CD4-positive, alpha-beta T cell (primary cell): ENCODE data around the gene WNT9A. TPM values are rescaled to one million over a fixed set of nuclear protein-coding genes. Genes with fewer than 3 reads are reported as not detected.

Source experiments
- ATAC-seq: fragments of 200-7000 bp; cut with Tn5 transposase; one replicate; pipeline ENCODE4 v1.10.0; 2022; ENCODE audit warnings: mild to moderate bottlenecking; ENCODE audit not compliant: poor library complexity
- CTCF ChIA-PET: fragments of 350-600 bp; sonication (Branson Sonifier 250); formaldehyde crosslinking; loops from one replicate; lab custom pipeline; 2021; ENCODE audit warnings: antibody characterized with exemption, inconsistent platforms; lab: Charles Lee
- POLR2A ChIA-PET: fragments of 350-600 bp; sonication (Branson Sonifier 250); formaldehyde crosslinking; loops from one replicate; lab custom pipeline; 2021; ENCODE audit warnings: antibody characterized with exemption, inconsistent platforms; lab: Charles Lee
- DNase-seq, 14 experiments: peaks; one replicate each; pipeline ENCODE4 v3.0.0-alpha.2; 2013 to 2020; ENCODE audit warnings: mixed read lengths in 2 of 14
- H3K27ac ChIP-seq, 2 donors: one replicate each; pipeline versions ENCODE4 v1.5.1 to v1.7.0; 2013; ENCODE audit warnings: low read length in 2 of 2, low read depth in 1 of 2, mild to moderate bottlenecking in 1 of 2
- H3K27me3 ChIP-seq, 2 experiments: 1 replicate in 1 of 2; 2 replicates in 1 of 2; pipeline versions ENCODE4 v1.6.1 to v1.7.0; 2013; ENCODE audit warnings: low read length in 2 of 2, control low read depth in 1 of 2, mild to moderate bottlenecking in 1 of 2, moderate library complexity in 1 of 2; ENCODE audit not compliant: insufficient read depth in 2 of 2, control insufficient read depth in 1 of 2
- H3K36me3 ChIP-seq: one replicate; pipeline ENCODE4 v1.6.1; 2013; ENCODE audit warnings: low read length, control low read depth; ENCODE audit not compliant: insufficient read depth
- H3K4me1 ChIP-seq: one replicate; pipeline ENCODE4 v1.6.1; 2013; ENCODE audit warnings: low read length, control low read depth; ENCODE audit not compliant: insufficient read depth
- H3K4me3 ChIP-seq: one replicate; pipeline ENCODE4 v1.5.1; 2013; ENCODE audit warnings: mild to moderate bottlenecking, low read length, moderate library complexity
- H3K9me3 ChIP-seq, 2 experiments: 1 replicate in 1 of 2; 2 replicates in 1 of 2; pipeline versions ENCODE4 v1.6.1 to v1.7.0; 2013; ENCODE audit warnings: low read length in 2 of 2, mild to moderate bottlenecking in 2 of 2, control low read depth in 1 of 2, moderate library complexity in 1 of 2; ENCODE audit not compliant: control insufficient read depth in 1 of 2, insufficient read depth in 1 of 2
- H3K27ac Mint-ChIP-seq: one replicate; pipeline ENCODE4 v1.8.0; 2020; ENCODE audit warnings: mixed read lengths
- H3K27me3 Mint-ChIP-seq: one replicate; pipeline ENCODE4 v1.8.0; 2021; ENCODE audit warnings: mixed read lengths
- H3K36me3 Mint-ChIP-seq: one replicate; pipeline ENCODE4 v1.8.0; 2021; ENCODE audit warnings: low read depth, mixed read lengths
- H3K4me1 Mint-ChIP-seq: one replicate; pipeline ENCODE4 v1.8.0; 2021; ENCODE audit warnings: low read depth, mixed read lengths
- H3K4me3 Mint-ChIP-seq: one replicate; pipeline ENCODE4 v1.8.0; 2020; ENCODE audit warnings: mild to moderate bottlenecking, mixed read lengths
- H3K9me3 Mint-ChIP-seq: one replicate; pipeline ENCODE4 v1.8.0; 2020; ENCODE audit warnings: mixed read lengths
- CTCF ChIP-seq: fragments of 200-600 bp; IDR thresholded peaks from one replicate; pipeline ENCODE4 v1.8.0; 2022; ENCODE audit warnings: antibody characterized with exemption, mild to moderate bottlenecking
- intact Hi-C, 2 experiments: fragments of 100-400 bp; cut with DNase I in 1 of 2; cut with micrococcal nuclease in 1 of 2; formaldehyde crosslinking; loops; one replicate each; pipeline versions ENCODE4 v1.15.1 to v1.9.0; 2023 to 2025; cut with DNase I, micrococcal nuclease
- total RNA-seq, 174 experiments: library from RNA in 2 of 174; stranded (reverse) in 2 of 174; gene quantifications; one replicate each; pipeline ENCODE4 v1.2.3 and lab custom pipeline; 2021 to 2026

The WNT9A gene
- total RNA-seq, 2 experiments from 2014 or later: not detected

- Histone ChIP-seq H3K27ac (no peak overlapping the region), H3K36me3 (no peaks in the 10 kb centered on the region), H3K27me3 (no peaks in the 10 kb centered on the region), H3K9me3 (no peaks in the 10 kb centered on the region), H3K4me1 (no peaks in the 10 kb centered on the region), H3K4me3 (no peak overlapping the region)
- Mint-ChIP-seq H3K27ac (no peak overlapping the region), H3K36me3 (no peaks in the 10 kb centered on the region), H3K27me3 (no peaks in the 10 kb centered on the region), H3K4me3 (no peak overlapping the region), H3K4me1 (peaks cover 13% of the 10 kb centered on the region), H3K9me3 (no peaks in the 10 kb centered on the region)
- intact Hi-C loops: no loop called here
- ChIA-PET POLR2A (no interaction called here), CTCF (no interaction called here)
- no peak for DNase-seq
- no peak for ATAC-seq
- no peak for TF ChIP-seq CTCF
Measured at GRCh38 chr1:227908359-227908758, 39.4 kb downstream of the WNT9A start.

GRCh38 chr1:227907439-227908015 lies 40.2 kb downstream of the WNT9A start:
- Histone ChIP-seq H3K9me3 (no peaks in the 10 kb centered on the region), H3K36me3 (no peaks in the 10 kb centered on the region), H3K27me3 (no peaks in the 10 kb centered on the region), H3K27ac (no peak overlapping the region), H3K4me3 (no peak overlapping the region), H3K4me1 (no peaks in the 10 kb centered on the region)
- intact Hi-C loops: no loop called here
- H3K36me3 Mint-ChIP-seq: no peaks in the 10 kb centered on the region
- peaks cover 5% of the 10 kb centered on the region for H3K4me1 Mint-ChIP-seq
- H3K27ac Mint-ChIP-seq: no peak overlapping the region
- ChIA-PET POLR2A (no interaction called here), CTCF (no interaction called here)
- no peak for DNase-seq
- no peak for ATAC-seq
- H3K27me3 Mint-ChIP-seq: no peaks in the 10 kb centered on the region
- no peaks in the 10 kb centered on the region for H3K9me3 Mint-ChIP-seq
- no peak overlapping the region for H3K4me3 Mint-ChIP-seq
- no peak for TF ChIP-seq CTCF

GRCh38 chr1:227906550-227907071 lies 41.1 kb downstream of the WNT9A start:
- ChIA-PET CTCF (no interaction called here), POLR2A (no interaction called here)
- Mint-ChIP-seq H3K36me3 (no peaks in the 10 kb centered on the region), H3K9me3 (no peaks in the 10 kb centered on the region), H3K27ac (no peak overlapping the region), H3K27me3 (no peaks in the 10 kb centered on the region), H3K4me3 (no peak overlapping the region), H3K4me1 (peaks cover 2% of the 10 kb centered on the region)
- TF ChIP-seq CTCF: no peak
- ATAC-seq (no peak), DNase-seq (no peak)
- H3K4me1 ChIP-seq: peaks cover 6% of the 10 kb centered on the region
- intact Hi-C loops: no loop called here
- no peaks in the 10 kb centered on the region for H3K9me3 ChIP-seq
- H3K4me3 ChIP-seq: no peak overlapping the region
- H3K36me3 ChIP-seq: no peaks in the 10 kb centered on the region
- H3K27me3 ChIP-seq: no peaks in the 10 kb centered on the region
- H3K27ac ChIP-seq: no peak overlapping the region
